Psoas muscle (tissue), 8 donors: Measurements from ENCODE around the gene EBF3. TPM values are rescaled to one million over a fixed set of nuclear protein-coding genes. Genes with fewer than 3 reads are reported as not detected.

Source experiments
- ATAC-seq, 4 donors: fragments of 200-7000 bp; cut with Tn5 transposase; one replicate each; pipeline ENCODE4 v1.9.1; 2020; ENCODE audit warnings: moderate library complexity in 3 of 4, mild to moderate bottlenecking in 2 of 4
- DNase-seq, 2 donors: peaks; one replicate each; pipeline ENCODE4 v3.0.0-alpha.2; 2020
- H3K27ac ChIP-seq: fragments of 200-600 bp; one replicate; pipeline ENCODE4 v1.8.0; 2022
- H3K27me3 ChIP-seq, 3 donors: fragments of 200-600 bp in 1 of 3; one replicate each; pipeline versions ENCODE4 v1.6.1 to v1.8.0; 2013 to 2022; ENCODE audit warnings: low read length in 2 of 3, mild to moderate bottlenecking in 2 of 3, moderate library complexity in 1 of 3; ENCODE audit not compliant: insufficient read depth in 3 of 3
- H3K36me3 ChIP-seq, 2 donors: fragments of 200-600 bp in 1 of 2; one replicate each; pipeline versions ENCODE4 v1.6.1 to v1.8.0; 2013 to 2022; ENCODE audit warnings: low read depth in 1 of 2, mild to moderate bottlenecking in 1 of 2, moderate library complexity in 1 of 2; ENCODE audit not compliant: insufficient read depth in 1 of 2
- H3K4me1 ChIP-seq: fragments of 200-600 bp; one replicate; pipeline ENCODE4 v1.8.0; 2022
- H3K4me3 ChIP-seq: fragments of 200-600 bp; one replicate; pipeline ENCODE4 v1.8.0; 2022; ENCODE audit warnings: mild to moderate bottlenecking
- H3K9me3 ChIP-seq: fragments of 200-600 bp; one replicate; pipeline ENCODE4 v1.8.0; 2022
- WGBS, 3 donors: extraction: QIAGEN DNeasy Blood & Tissue Kit; methylation state at CpG; one replicate each; pipeline versions ENCODE4 v1.1.6 to v1.1.7; 2013; 5-methylcytosine and 5-hydroxymethylcytosine counted together
- intact Hi-C, 2 donors: fragments of 100-400 bp; cut with DNase I; formaldehyde crosslinking; loops; one replicate each; pipeline versions ENCODE4 v1.11.0 to v1.14.2; 2022
- polyA plus RNA-seq, 3 donors: library from polyadenylated mRNA; stranded (reverse); fragments of 200-250 nt; gene quantifications; one replicate each; pipeline ENCODE4 v1.2.3, GENCODE V29; 2013
- total RNA-seq, 4 donors: library from RNA; stranded (reverse); fragmentation: NEBNext Ultra II Directional in 2 of 4; extraction: Animal tissue kit (Norgen Biotek cat#: 25700) in 2 of 4; gene quantifications; one replicate each; pipeline versions ENCODE4 v1.2.1 to v1.2.4, GENCODE V29; 2021 to 2023
- TF ChIP-seq, protein P1 (sequence below): fragments of 200-600 bp; IDR thresholded peaks from one replicate; pipeline ENCODE4 v1.8.0; 2022; ENCODE audit warnings: antibody characterized with exemption
- donor health status: healthy with polysubstance abuse.
- donor health status: DM: no; HTN: no; CAD: no; lungs with moderate emphysema.
- donor health status: Bipolar disorder and iron deficiency.
- donor health status: healthy.
- donor health status: DM: yes; HTN: yes; CAD: no.
- donor health status: DM: no; HTN: no; CAD: no.
- donor health status: DM: no; HTN: no; CAD: no.
- donor health status: DM: yes; HTN: yes; CAD: no.

EBF3 gene
- total and polyA plus RNA-seq, 7 donors = 3.2 to 10.1 (median 5.2) TPM

DNA sequence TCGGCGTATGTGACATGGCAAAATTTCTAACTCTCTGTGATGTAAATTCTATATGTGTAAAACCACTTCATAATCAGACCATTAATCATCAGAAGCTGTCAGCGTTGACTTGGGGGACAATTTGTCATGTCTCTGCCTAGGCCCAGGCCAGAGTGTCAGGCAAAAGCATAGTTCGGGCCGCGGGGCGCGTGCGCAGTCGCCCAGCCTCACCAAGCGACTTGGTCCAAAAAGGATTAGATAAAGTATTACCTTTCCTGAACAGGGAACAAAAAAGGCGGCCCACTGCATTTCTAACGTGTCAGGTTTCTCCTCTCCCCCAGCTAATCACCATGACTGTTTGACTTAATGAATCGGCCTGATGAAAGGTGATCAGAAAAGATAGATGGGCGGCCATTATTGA, 114.2 kb downstream of the EBF3 start:
- intact Hi-C loops = no loop called here
- no peak overlapping the region for H3K27ac ChIP-seq
- WGBS, 3 donors = 78 to 92% (median 85%) methylated on average over 15 of the region's 15 CpGs
- ATAC-seq (no peak), DNase-seq (no peak)
- TF ChIP-seq, protein P1, sequence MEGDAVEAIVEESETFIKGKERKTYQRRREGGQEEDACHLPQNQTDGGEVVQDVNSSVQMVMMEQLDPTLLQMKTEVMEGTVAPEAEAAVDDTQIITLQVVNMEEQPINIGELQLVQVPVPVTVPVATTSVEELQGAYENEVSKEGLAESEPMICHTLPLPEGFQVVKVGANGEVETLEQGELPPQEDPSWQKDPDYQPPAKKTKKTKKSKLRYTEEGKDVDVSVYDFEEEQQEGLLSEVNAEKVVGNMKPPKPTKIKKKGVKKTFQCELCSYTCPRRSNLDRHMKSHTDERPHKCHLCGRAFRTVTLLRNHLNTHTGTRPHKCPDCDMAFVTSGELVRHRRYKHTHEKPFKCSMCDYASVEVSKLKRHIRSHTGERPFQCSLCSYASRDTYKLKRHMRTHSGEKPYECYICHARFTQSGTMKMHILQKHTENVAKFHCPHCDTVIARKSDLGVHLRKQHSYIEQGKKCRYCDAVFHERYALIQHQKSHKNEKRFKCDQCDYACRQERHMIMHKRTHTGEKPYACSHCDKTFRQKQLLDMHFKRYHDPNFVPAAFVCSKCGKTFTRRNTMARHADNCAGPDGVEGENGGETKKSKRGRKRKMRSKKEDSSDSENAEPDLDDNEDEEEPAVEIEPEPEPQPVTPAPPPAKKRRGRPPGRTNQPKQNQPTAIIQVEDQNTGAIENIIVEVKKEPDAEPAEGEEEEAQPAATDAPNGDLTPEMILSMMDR = no peak
- H3K27me3 ChIP-seq = no peaks in the 10 kb centered on the region
- peaks cover 0 to 15% of the 10 kb centered on the region in 2 donors for H3K36me3 ChIP-seq
- H3K4me1 ChIP-seq = no peaks in the 10 kb centered on the region
- no peaks in the 10 kb centered on the region for H3K9me3 ChIP-seq
- no peak overlapping the region for H3K4me3 ChIP-seq

DNA sequence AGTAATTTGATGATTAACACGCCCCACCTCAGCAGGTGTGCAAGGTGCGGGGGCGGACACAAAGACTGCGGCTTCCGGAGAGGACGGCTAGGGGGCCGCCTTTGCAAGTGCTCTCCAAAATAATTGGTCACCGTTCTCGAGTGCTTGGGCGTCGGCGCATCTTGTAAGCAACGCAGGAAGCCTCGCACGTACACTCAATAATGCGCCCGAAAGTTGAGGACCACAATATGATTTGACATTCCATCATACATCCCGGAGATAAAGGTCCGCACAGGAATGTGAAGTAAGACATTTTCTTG, 114.7 kb downstream of the EBF3 start:
- WGBS, 3 donors = 93 to 95% (median 94%) methylated on average over 19 of the region's 19 CpGs
- H3K36me3 ChIP-seq = peaks cover 0 to 18% of the 10 kb centered on the region in 2 donors
- intact Hi-C loops = no loop called here

DNA sequence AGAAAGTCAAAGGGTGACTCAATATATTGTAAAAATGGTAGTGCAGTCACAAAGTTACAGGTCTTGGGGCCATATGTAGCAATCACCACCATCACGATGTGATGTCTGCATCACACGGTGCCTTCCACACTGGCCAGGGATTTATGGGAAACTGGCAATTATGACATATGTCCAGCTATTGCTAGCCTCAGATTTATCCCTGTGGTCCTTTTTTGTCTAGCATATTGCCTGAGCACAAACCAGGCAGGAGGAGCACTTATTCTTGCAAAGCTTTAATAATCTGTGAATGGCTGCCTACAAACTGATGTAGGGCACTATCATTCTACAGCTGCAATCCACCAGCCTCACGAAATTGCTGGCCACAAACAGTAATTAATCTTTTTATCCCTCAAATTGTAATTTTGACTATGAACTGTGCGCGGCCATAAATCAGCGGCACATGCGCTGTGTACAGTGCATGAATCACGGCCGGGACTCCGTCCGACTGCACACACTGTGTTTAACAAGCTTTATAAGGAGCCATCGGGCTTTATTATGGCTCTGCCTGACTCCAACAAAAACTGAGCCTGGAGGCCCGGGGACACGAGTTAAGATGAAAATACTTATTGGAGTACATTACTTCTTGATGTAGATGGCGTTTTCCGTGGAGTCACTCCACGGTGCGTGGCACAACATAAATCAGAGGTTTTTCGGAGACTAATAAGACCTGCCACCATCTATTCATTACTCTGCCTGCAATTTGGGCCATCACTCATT, 115.2 kb downstream of the EBF3 start:
- Histone ChIP-seq H3K4me1 (no peaks in the 10 kb centered on the region), H3K9me3 (no peaks in the 10 kb centered on the region), H3K36me3 (peaks cover 0 to 22% of the 10 kb centered on the region in 2 donors), H3K4me3 (no peak overlapping the region), H3K27me3 (no peaks in the 10 kb centered on the region), H3K27ac (no peak overlapping the region)
- ATAC-seq (no peak), DNase-seq (no peak)
- TF ChIP-seq, protein P1 = no peak
- intact Hi-C loops = no loop called here
- 89 to 93% (median 91%) methylated on average over 19 of the region's 19 CpGs for WGBS, 3 donors

More for the DNA sequence above, 114.7 kb downstream of the EBF3 start:
- Histone ChIP-seq H3K27ac (no peak overlapping the region), H3K4me3 (no peak overlapping the region), H3K4me1 (no peaks in the 10 kb centered on the region), H3K9me3 (no peaks in the 10 kb centered on the region), H3K27me3 (no peaks in the 10 kb centered on the region)
- no peak for ATAC-seq
- TF ChIP-seq, protein P1 = no peak
- no peak for DNase-seq

DNA sequence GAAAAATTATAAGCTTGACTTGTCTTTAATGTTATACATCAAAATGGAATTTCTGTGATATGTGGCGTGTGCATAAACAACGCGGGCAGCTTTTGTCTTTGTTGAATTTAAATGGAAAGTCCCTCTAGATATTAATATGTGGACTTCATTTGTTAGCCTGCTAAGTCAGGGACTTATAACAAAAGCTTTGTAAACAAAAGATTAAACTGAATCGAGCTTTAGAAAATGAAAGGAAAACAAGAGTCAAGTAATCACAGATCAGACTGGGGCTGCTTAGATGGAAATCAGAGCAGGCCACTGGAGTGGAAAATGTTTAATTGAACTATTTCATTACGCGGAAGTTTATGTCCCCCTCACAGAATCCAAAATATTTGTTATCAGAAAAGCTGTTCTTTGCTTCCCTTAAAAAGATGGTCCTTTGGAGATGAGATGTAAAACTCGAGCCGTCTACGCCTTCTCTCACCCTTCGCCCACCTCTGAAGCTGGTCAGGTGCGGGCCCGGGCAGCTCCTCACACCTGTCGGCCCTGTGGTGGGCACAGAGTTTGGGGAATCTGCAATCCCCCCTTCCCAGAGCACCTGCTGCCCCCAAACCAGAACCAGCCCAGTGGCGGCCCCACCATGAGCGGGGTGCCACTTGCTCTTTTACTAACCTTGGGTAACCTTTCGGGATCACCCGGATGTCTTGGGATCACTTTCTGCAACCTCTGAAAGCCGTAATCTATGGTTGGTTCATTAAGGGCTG, 116.2 kb downstream of the EBF3 start:
- 89 to 92% (median 91%) methylated on average over 18 of the region's 18 CpGs for WGBS, 3 donors
- no peak overlapping the region for H3K27ac ChIP-seq

More for the DNA sequence above, 116.2 kb downstream of the EBF3 start:
- TF ChIP-seq, protein P1 = no peak
- ATAC-seq (no peak), DNase-seq (no peak)
- intact Hi-C loops = no loop called here
- Histone ChIP-seq H3K27me3 (no peaks in the 10 kb centered on the region), H3K4me1 (no peaks in the 10 kb centered on the region), H3K9me3 (no peaks in the 10 kb centered on the region), H3K4me3 (no peak overlapping the region), H3K36me3 (peaks cover 0 to 32% of the 10 kb centered on the region in 2 donors)
